Neuronal stem cell (in vitro differentiated cells): ENCODE measurements around the gene PID1.

Experiments used
- DNase-seq: peaks from one replicate; pipeline ENCODE4 v3.0.0-alpha.2; 2013; ENCODE audit warnings: low spot score
- H2AFZ ChIP-seq: one replicate; pipeline ENCODE4 v1.6.1; 2013; ENCODE audit warnings: mild to moderate bottlenecking, low read length, inconsistent platforms
- H2AK5ac ChIP-seq: 2 replicates; pipeline ENCODE4 v1.6.1; 2013; ENCODE audit warnings: low read depth, mild to moderate bottlenecking, inconsistent platforms, low read length, moderate library complexity, mixed read lengths
- H2BK120ac ChIP-seq: 2 replicates; pipeline ENCODE4 v1.6.1; 2013; ENCODE audit warnings: low read depth, mild to moderate bottlenecking, inconsistent platforms, low read length, moderate library complexity, mixed read lengths
- H2BK12ac ChIP-seq: one replicate; pipeline ENCODE4 v1.6.1; 2013; ENCODE audit warnings: low read length, inconsistent platforms
- H2BK15ac ChIP-seq: 2 replicates; pipeline ENCODE4 v1.6.1; 2013; ENCODE audit warnings: mild to moderate bottlenecking, low read length, inconsistent platforms, mixed read lengths
- H2BK5ac ChIP-seq: one replicate; pipeline ENCODE4 v1.6.1; 2013; ENCODE audit warnings: inconsistent platforms, mild to moderate bottlenecking, low read length, moderate library complexity
- H3K14ac ChIP-seq: one replicate; pipeline ENCODE4 v1.6.1; 2013; ENCODE audit warnings: low read length, inconsistent platforms
- H3K18ac ChIP-seq: 2 replicates; pipeline ENCODE4 v1.6.1; 2013; ENCODE audit warnings: low read length, inconsistent platforms
- H3K23ac ChIP-seq: 2 replicates; pipeline ENCODE4 v1.6.1; 2013; ENCODE audit warnings: low read depth, mild to moderate bottlenecking, mixed read lengths, low read length, inconsistent platforms; ENCODE audit not compliant: poor library complexity
- H3K27ac ChIP-seq: replicated peaks from 3 replicates; pipeline ENCODE4 v1.5.1; 2013; ENCODE audit warnings: low read length, inconsistent platforms
- H3K27me3 ChIP-seq, 3 experiments: 2 replicates each; pipeline ENCODE4 v1.6.1; 2013; ENCODE audit warnings: low read length in 3 of 3, mild to moderate bottlenecking in 2 of 3, inconsistent platforms in 1 of 3, low read depth in 1 of 3, mixed read lengths in 1 of 3, moderate library complexity in 1 of 3; ENCODE audit not compliant: control insufficient read depth in 3 of 3, insufficient read depth in 3 of 3
- H3K36me3 ChIP-seq, 2 donors: replicated peaks in 1 of 2; 2 replicates each; pipeline ENCODE4 v1.6.1; 2013; ENCODE audit warnings: low read length in 2 of 2; ENCODE audit not compliant: control insufficient read depth in 2 of 2, insufficient read depth in 2 of 2
- H3K4ac ChIP-seq: 2 replicates; pipeline ENCODE4 v1.6.1; 2013; ENCODE audit warnings: inconsistent platforms, mild to moderate bottlenecking, low read length, moderate library complexity
- H3K4me1 ChIP-seq, 2 donors: 1 replicate in 1 of 2; 2 replicates in 1 of 2; pipeline ENCODE4 v1.6.1; 2013; ENCODE audit warnings: low read length in 2 of 2, low read depth in 1 of 2; ENCODE audit not compliant: control insufficient read depth in 2 of 2, insufficient read depth in 1 of 2
- H3K4me2 ChIP-seq: one replicate; pipeline ENCODE4 v1.6.1; 2013; ENCODE audit warnings: mild to moderate bottlenecking, low read length, inconsistent platforms; ENCODE audit not compliant: insufficient read depth, poor library complexity, severe bottlenecking
- H3K4me3 ChIP-seq, 2 donors: 2 replicates each; pipeline ENCODE4 v1.5.1; 2013; ENCODE audit warnings: low read length in 2 of 2, mild to moderate bottlenecking in 2 of 2, inconsistent platforms in 1 of 2, moderate library complexity in 1 of 2
- H3K79me1 ChIP-seq: one replicate; pipeline ENCODE4 v1.6.1; 2013; ENCODE audit warnings: low read depth, mild to moderate bottlenecking, inconsistent platforms, low read length, moderate library complexity
- H3K9ac ChIP-seq: one replicate; pipeline ENCODE4 v1.6.1; 2013; ENCODE audit warnings: mild to moderate bottlenecking, low read depth, low read length, inconsistent platforms; ENCODE audit not compliant: poor library complexity
- H3K9me3 ChIP-seq, 2 donors: replicated peaks in 1 of 2; 2 replicates each; pipeline versions ENCODE3 to v1.6.1; 2013; ENCODE audit warnings: low read length in 2 of 2, mild to moderate bottlenecking in 2 of 2, inconsistent platforms in 1 of 2, low read depth in 1 of 2, mixed read lengths in 1 of 2, moderate library complexity in 1 of 2; ENCODE audit not compliant: control insufficient read depth in 2 of 2, insufficient read depth in 1 of 2
- H4K8ac ChIP-seq: one replicate; pipeline ENCODE4 v1.6.1; 2013; ENCODE audit warnings: low read depth, mild to moderate bottlenecking, inconsistent platforms, low read length, moderate library complexity
- H4K91ac ChIP-seq: one replicate; pipeline ENCODE4 v1.6.1; 2013; ENCODE audit warnings: low read length, low read depth, mild to moderate bottlenecking, inconsistent platforms; ENCODE audit not compliant: poor library complexity
- WGBS, 2 donors: extraction: QIAGEN DNeasy Blood & Tissue Kit; methylation state at CpG; one replicate each; pipeline ENCODE4 v1.1.7; 2013; ENCODE audit warnings: missing lambda C conversion rate in 2 of 2, mixed read lengths in 1 of 2; ENCODE audit not compliant: insufficient read length in 2 of 2, insufficient replicate concordance in 1 of 2; ENCODE audit errors: extremely low coverage in 2 of 2; 5-methylcytosine and 5-hydroxymethylcytosine counted together

PID1 gene

DNA sequence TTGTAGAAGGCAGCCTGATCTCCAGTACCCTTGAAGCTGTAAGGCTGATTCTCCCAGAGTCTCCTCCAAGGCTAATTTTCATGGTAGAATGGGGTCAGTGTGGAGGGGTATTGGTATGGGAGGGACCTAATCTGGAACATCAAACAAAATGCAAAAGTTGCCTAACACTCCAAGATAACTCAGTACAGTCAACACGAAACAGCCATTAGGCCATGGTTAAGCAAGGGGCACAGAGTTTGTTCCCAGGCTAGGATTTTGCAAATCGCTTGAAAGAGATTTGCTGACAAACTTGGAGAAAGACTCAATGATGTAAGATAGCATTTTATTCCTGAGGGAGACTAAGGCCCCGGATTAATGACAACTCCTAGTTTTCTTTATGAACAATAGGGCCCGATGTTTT lies 5.4 kb downstream of the PID1 start:
- no CpG with 5 or more reads among the region's 4 CpGs for WGBS, 2 donors
- peaks cover 0 to 2% of the 10 kb centered on the region in 2 donors for H3K4me1 ChIP-seq

DNA sequence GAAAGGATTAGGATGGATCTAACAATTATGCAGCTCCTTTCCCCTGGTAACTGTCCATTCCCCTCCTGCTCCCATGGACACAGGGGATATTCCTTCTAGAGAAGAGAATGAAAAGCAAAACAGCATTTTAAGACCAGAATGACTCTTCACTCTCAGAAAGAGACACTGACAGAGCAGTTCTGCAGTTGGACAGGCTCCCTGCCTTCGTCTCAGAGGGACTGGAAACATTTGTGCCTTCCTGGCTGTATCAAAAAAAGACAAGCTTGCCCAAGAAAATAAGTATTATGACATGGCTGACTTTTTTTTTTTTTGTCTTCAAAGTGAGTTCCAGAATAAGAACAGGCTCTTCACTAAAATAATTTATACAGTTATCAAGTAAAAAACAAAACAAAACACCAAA lies 9.5 kb downstream of the PID1 start:
- DNase-seq: no peak
- H3K4ac ChIP-seq: no peak overlapping the region
- H4K91ac ChIP-seq: no peak overlapping the region
- no peak overlapping the region for H3K9ac ChIP-seq
- H3K9me3 ChIP-seq: no peaks in the 10 kb centered on the region
- no peak overlapping the region for H3K4me3 ChIP-seq
- no CpG with 5 or more reads among the region's 1 CpG for WGBS, 2 donors
- no peaks in the 10 kb centered on the region for H3K36me3 ChIP-seq
- no peak overlapping the region for H4K8ac ChIP-seq
- H2BK12ac ChIP-seq: no peak overlapping the region
- H3K4me2 ChIP-seq: no peak overlapping the region
- H2BK15ac ChIP-seq: no peak overlapping the region
- no peaks in the 10 kb centered on the region for H3K4me1 ChIP-seq
- H3K27ac ChIP-seq: no peak overlapping the region
- H3K18ac ChIP-seq: no peak overlapping the region
- no peaks in the 10 kb centered on the region for H3K79me1 ChIP-seq
- H3K14ac ChIP-seq: no peak overlapping the region
- no peak overlapping the region for H2AFZ ChIP-seq
- H3K27me3 ChIP-seq: no peaks in the 10 kb centered on the region
- H2AK5ac ChIP-seq: no peak overlapping the region
- no peak overlapping the region for H2BK120ac ChIP-seq
- H3K23ac ChIP-seq: no peak overlapping the region
- H2BK5ac ChIP-seq: no peak overlapping the region

More for the DNA sequence above, 5.4 kb downstream of the PID1 start:
- no peak overlapping the region for H3K4me3 ChIP-seq
- no peak overlapping the region for H4K91ac ChIP-seq
- H2BK120ac ChIP-seq: no peak overlapping the region
- no peak overlapping the region for H2BK15ac ChIP-seq
- no peak overlapping the region for H2BK5ac ChIP-seq
- no peak overlapping the region for H3K9ac ChIP-seq
- no peak overlapping the region for H3K14ac ChIP-seq
- no peak overlapping the region for H3K23ac ChIP-seq
- H3K79me1 ChIP-seq: no peaks in the 10 kb centered on the region
- H2BK12ac ChIP-seq: no peak overlapping the region
- H3K36me3 ChIP-seq: no peaks in the 10 kb centered on the region
- H3K4ac ChIP-seq: no peak overlapping the region
- H2AK5ac ChIP-seq: no peak overlapping the region
- H3K4me2 ChIP-seq: no peak overlapping the region
- H2AFZ ChIP-seq: no peak overlapping the region
- H3K9me3 ChIP-seq: no peaks in the 10 kb centered on the region
- no peak for DNase-seq
- H3K27me3 ChIP-seq: peaks cover 0 to 16% (median 2%) of the 10 kb centered on the region in 3 experiments
- no peak overlapping the region for H3K18ac ChIP-seq
- no peak overlapping the region for H4K8ac ChIP-seq
- H3K27ac ChIP-seq: no peak overlapping the region

DNA sequence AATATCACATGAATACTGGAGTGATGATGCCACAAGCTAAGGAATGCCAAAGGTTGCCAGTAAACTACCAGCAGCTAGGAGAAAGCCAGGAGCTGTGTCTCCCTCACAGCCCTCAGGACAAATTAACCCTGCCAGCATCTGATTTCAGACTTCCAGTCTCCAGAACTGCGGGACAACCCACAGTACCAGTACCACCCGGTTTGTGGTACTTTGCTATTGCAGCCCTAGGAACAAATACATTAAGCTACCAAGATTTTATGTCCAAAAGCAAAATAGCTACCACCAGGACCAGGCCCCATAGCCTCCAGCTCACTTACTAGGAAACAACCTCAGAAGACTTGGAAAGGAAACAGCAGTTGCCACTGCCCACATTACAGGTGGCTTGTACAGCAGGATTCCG lies 10.0 kb downstream of the PID1 start:
- Histone ChIP-seq H2AK5ac (no peak overlapping the region), H3K14ac (no peak overlapping the region), H2AFZ (no peak overlapping the region), H4K8ac (no peak overlapping the region), H2BK15ac (no peak overlapping the region), H3K79me1 (no peaks in the 10 kb centered on the region), H3K27me3 (no peaks in the 10 kb centered on the region), H3K18ac (no peak overlapping the region), H3K4me1 (no peaks in the 10 kb centered on the region), H3K36me3 (no peaks in the 10 kb centered on the region), H3K4me3 (no peak overlapping the region), H3K9ac (no peak overlapping the region), H3K27ac (no peak overlapping the region), H3K4ac (no peak overlapping the region), H3K23ac (no peak overlapping the region), H3K4me2 (no peak overlapping the region), H2BK5ac (no peak overlapping the region), H4K91ac (no peak overlapping the region), H3K9me3 (no peaks in the 10 kb centered on the region), H2BK120ac (no peak overlapping the region), H2BK12ac (no peak overlapping the region)
- DNase-seq: no peak
- no CpG with 5 or more reads among the region's 3 CpGs for WGBS, 2 donors

DNA sequence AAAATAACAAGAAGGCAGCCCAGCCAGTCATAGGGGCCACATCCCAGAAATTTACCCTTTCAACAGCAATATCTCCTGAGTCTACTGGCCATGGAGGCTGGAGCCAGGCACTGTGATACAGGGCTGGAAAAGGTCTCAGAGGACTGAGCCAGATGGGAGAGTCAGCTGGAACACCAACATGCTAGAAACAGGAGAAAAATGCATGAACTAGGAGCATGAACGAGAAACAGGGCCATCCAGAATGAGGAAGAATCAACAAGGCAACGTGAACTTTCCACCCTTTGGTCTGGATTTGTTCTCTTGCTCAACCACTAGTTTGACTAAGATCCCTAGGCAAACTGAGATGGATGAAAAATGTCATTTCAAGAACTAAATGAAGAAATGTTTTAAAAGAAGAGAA lies 13.1 kb downstream of the PID1 start:
- no peak overlapping the region for H3K4me3 ChIP-seq
- no peak overlapping the region for H3K18ac ChIP-seq
- no peak overlapping the region for H3K14ac ChIP-seq
- no peak overlapping the region for H2BK12ac ChIP-seq
- H3K4ac ChIP-seq: no peak overlapping the region
- no peak overlapping the region for H4K8ac ChIP-seq
- peaks cover 0 to 1% of the 10 kb centered on the region in 2 donors for H3K4me1 ChIP-seq
- no peak overlapping the region for H3K4me2 ChIP-seq
- H3K9me3 ChIP-seq: no peaks in the 10 kb centered on the region
- no peak overlapping the region for H2AK5ac ChIP-seq
- no peak overlapping the region for H2AFZ ChIP-seq
- no peaks in the 10 kb centered on the region for H3K27me3 ChIP-seq
- H4K91ac ChIP-seq: no peak overlapping the region
- H3K9ac ChIP-seq: no peak overlapping the region
- no peak overlapping the region for H2BK5ac ChIP-seq
- no peak for DNase-seq
- no peak overlapping the region for H3K27ac ChIP-seq
- no peak overlapping the region for H2BK15ac ChIP-seq
- no peak overlapping the region for H2BK120ac ChIP-seq
- no CpG with 5 or more reads among the region's 2 CpGs for WGBS, 2 donors
- H3K79me1 ChIP-seq: no peaks in the 10 kb centered on the region
- no peak overlapping the region for H3K23ac ChIP-seq
- H3K36me3 ChIP-seq: no peaks in the 10 kb centered on the region
